Measurements from ENCODE around the gene POLD2.

POLD2 gene

GRCh38 chr7:44152971-44153947 lies 29.9 kb upstream of the POLD2 start:
- no peak for DNase-seq

GRCh38 chr7:44151956-44152355 lies 28.6 kb upstream of the POLD2 start:
- DNase-seq, result no peak

- DNase-seq, result no peak
These were observed 27.9 kb upstream of the POLD2 start for GRCh38 chr7:44150966-44151941.

- no peak for DNase-seq
These were observed 27.1 kb upstream of the POLD2 start for GRCh38 chr7:44150466-44150832.

- no peak for DNase-seq
These were observed 26.5 kb upstream of the POLD2 start for GRCh38 chr7:44149571-44150465.

GRCh38 chr7:44148961-44149536 lies 25.7 kb upstream of the POLD2 start:
- no peak for DNase-seq

- DNase-seq, result no peak
These were observed 24.8 kb upstream of the POLD2 start for GRCh38 chr7:44148166-44148565.

GRCh38 chr7:44147026-44147991 lies 24.0 kb upstream of the POLD2 start:
- no peak for DNase-seq

GRCh38 chr7:44145969-44146911 lies 22.9 kb upstream of the POLD2 start:
- DNase-seq, result no peak

GRCh38 chr7:44145479-44145968 lies 22.2 kb upstream of the POLD2 start:
- no peak for DNase-seq

GRCh38 chr7:44144968-44145478 lies 21.7 kb upstream of the POLD2 start:
- DNase-seq, result no peak

- DNase-seq, result no peak
These were observed 21.1 kb upstream of the POLD2 start for GRCh38 chr7:44144426-44144967.

- no peak for DNase-seq
These were observed 20.4 kb upstream of the POLD2 start for GRCh38 chr7:44143646-44144250.

GRCh38 chr7:44142028-44142427 lies 18.7 kb upstream of the POLD2 start:
- DNase-seq, result no peak

- DNase-seq, result no peak
These were observed 18.0 kb upstream of the POLD2 start, which contains the start of gene MYL7 for GRCh38 chr7:44141221-44141850. TSS of gene MYL7 (minus strand) at chr7:44141332. CDS start at chr7:44141305, 27 bp downstream.

- DNase-seq, result no peak
These were observed 17.0 kb upstream of the POLD2 start for GRCh38 chr7:44140341-44140740.

- DNase-seq, result no peak
These were observed 16.1 kb upstream of the POLD2 start for GRCh38 chr7:44139311-44140010.

Data from AML-193 (cell line).